ENCODE results near the gene MYD88.

MYD88 gene

DNA sequence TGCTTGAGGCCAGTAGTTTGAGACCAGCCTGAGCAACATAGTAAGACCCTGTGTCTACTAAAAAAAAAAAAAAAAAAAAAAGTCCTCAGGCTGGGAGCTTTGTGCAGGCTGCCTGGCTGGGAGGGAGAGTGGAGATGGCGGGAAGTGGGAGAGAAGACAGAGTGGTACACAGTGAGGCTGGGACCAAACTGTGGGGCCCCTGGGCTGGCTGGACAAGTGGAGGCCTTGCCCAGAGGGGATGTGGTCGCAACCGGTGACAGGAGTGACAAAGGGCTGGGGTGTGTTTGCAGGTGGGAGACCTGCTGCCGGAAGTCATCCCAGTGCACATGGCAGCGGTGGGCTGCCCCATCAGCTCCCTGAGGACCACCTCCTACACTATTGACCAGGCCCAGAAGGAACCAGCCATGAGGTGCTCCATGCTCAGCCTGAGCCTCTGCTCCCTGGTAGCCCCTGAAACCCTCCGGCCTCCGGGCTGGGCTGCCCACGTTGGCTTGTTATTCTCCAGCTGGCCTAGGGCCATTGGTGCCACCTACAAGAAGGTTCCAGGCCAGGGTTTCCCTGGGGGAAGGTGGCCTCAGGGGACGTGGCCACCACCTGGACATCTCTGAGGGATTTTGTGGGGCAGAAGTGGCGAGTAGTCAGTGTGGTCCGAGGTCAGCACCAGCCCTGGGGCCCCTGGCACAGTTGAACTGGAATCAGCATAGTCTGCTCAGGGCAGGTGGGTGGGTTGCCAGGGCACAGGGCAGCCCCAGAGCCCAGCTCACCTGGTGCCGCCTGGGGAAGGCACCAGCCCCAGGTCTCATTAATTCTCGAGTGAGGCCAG, 24.2 kb upstream of the MYD88 start:
- DNase-seq = no peak

DNA sequence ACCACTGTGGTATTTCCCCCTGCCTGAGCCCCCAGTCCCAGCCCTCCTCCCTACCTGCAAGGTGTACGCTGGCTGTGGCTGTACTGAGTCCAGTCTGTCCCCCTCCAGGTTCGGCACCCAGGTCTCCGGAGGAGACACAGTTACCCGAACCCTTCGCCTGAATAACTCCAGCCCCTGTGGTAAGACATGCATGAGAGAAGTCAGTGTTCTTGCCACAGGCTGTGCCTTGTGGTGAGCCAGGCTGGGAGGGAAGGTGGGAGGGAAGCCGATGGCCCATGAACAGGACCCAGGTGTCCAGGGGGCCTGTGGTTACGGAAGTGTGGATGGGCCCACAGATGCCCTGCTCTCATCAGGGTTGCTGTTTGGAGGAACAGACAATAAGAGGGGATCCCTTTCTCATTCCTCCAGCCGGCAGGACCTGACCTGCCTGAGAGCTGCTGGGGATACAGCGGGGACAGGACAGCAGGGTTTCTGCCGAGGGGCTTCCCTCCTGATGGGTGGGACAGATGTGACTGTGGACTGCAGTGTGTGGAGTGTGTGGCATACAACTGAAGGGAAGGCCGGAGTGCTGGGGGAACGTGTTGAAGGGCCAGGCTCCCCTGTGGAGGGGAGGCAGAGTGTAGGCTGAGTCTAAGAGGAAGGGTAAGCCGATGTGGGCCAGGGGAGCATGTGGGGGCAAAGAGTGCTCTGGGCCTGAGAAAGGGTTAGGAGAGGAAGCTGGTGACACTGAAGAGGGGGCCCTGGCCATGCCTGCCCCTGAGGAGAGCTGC, 23.4 kb upstream of the MYD88 start:
- no peak for DNase-seq

DNA sequence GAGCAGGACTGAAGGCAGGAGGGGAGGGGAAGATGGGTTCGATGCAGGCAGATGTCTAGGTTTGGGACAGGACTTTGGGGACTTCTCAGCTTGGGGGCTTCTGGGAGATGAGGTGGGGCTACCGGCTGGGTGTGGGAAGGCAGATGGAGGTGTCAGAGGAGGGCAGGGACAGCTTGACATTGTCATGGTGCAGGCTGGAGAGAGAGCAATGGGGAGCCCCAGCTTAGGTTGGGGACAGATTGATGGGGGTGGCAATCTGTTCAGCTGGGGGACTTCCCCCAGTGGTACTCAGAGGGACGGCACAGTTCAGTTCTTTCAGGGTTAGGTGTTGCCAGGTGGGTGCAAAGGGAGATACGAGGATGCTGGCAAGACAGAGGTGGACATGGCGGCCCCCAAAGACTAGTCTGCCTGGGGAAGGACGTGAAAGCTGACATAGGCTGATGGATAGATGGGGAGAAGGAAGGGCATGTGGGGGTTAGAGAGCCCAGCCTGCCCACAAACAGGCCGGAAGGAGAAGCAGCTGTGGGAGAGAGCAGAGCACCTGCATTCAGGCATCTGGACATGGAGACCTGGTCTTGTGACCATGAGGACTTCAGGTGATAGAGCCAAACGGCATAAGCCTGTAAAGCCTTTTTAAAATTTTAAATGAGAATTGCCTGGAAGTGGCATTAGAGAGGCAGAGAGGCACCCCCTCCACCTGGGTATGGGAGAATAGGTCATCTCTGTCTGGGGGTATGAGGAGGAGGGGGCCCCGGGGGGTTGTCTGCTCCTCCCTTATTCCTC, 22.6 kb upstream of the MYD88 start:
- DNase-seq = no peak

DNA sequence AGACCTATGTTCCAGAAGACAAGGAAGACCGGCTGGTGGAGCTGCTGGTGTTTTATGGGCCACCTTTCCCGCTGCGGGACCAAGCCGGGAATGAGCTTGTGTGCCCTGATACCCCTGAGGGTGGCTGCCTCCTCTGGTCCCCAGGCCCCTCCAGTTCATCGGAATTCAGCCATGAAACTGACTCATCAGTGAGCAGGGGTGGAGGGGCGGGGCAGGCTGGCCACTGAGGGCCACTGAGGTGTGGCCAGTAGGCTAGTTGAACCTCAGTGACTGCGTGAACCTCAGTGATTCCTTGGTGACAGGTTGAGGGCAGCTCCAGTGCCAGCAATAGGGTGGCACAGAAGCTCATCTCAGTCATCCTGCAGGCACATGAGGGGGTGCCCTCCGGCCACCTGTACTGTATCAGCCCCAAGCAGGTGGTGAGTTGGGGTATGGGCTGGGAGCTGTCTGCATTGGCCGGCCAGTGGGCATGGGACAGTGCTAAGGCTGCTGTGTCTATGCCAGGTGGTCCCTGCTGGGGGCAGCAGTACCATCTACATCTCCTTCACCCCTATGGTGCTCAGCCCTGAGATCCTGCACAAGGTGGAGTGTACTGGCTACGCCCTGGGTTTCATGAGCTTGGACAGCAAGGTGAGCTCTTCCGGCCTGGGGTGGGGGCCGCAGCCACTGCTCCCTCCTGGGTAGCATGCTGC, 21.8 kb upstream of the MYD88 start:
- no peak for DNase-seq

DNA sequence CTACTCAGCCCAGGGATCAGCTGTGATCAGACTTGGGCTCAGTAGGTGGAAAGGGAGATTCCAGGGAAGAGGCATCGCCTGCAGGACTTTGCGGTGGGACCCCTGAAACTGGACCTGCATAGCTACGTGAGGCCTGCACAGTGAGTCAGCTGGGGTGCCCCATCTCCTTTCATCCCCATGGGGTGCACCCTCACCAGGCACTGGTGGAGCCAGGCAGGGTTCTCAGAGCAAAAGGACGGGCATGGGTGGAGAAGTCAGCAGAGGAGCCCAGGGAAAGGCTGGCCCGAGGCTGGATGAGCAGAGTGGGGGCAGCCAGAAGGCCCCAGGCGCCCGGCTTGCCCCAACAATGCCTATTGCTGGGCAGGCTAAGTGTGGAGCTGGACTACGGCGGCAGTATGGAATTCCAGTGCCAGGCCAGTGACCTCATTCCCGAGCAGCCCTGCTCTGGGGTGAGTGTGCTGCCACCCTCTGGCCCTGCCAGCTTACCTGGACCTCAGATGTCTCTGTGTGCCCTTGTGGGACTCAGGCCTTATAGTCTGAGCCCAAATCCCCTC, 21.2 kb upstream of the MYD88 start:
- DNase-seq = no peak

DNA sequence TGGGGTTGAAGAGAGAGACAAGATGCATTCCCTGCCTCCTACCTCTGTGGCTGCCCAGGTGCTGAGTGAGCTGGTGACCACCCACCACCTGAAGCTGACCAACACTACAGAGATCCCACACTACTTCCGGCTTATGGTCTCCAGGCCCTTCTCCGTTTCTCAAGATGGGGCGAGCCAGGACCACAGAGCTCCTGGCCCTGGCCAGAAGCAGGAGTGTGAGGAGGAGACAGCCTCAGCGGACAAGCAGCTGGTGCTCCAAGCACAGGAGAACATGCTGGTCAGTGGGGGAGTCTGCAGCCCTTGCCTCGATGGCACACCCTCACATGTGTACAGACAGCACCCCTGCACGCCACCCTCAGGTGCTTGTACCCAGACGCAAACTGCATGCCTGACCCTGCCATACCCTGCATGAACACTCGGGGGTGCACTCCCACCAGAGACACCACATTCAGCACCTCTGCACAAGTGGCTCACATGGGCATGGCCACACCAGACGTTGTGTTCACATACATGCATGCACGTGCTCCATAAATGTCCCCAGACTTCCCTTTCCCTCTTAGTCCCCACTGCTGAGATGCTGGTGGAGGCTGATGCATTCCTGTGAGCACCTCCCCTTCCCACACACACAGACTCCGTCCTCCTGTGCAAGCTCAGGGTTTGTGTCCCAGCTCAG, 20.6 kb upstream of the MYD88 start:
- DNase-seq = peak; percentile 17 to 57

DNA sequence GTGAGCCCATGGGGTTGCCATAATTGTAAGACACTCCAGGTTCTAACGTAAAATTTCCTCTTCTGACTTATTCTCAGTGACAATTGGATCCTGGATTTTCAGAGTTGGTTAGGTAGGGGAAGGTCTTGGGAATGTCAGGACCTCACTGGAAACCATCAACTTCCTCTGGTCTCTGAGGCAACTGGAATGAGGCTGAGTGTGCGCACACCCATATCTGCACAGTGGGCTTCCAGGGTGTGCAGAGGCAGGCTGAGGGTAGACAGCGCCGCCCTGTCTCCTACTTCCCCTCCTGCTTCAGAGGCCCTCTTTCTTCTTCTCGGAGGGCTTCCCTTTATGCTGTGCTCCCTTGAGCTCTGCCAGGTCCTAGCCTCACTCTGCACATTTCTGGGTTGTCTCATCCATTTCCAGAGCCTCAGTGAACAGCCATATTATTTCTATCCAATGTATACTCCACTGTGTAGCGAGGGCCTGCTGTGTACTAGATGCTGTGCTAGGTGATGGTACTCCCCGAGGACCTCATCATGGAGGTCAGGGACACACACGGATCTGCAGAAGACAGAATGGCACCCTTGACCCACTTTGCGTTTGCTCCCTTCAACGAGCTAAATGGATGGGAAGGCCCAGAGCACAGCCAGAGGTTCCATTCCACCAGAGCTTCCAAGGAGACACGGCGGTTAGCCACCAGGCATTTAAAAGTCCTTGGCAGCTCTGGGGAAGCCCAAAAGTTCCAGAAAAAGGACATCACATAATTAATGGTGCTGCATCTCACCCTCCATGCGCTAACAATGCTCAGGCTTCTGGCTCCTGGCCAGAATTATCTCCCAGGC, 19.8 kb upstream of the MYD88 start:
- DNase-seq = no peak

DNA sequence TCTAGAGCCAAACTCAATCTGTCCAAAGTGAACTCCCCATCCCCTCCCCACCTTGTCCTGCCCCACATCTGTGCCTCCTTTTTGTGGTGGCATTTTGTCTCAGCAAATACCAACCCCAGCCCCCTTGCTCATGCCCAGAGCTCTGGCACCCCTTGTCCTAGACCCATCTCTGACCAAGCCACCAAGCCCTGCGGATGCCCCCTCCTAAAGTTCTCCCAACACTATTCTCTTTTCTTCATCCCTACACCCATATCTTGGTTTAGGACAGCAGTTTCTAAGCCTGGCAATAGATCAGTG, 19.3 kb upstream of the MYD88 start:
- DNase-seq = no peak

DNA sequence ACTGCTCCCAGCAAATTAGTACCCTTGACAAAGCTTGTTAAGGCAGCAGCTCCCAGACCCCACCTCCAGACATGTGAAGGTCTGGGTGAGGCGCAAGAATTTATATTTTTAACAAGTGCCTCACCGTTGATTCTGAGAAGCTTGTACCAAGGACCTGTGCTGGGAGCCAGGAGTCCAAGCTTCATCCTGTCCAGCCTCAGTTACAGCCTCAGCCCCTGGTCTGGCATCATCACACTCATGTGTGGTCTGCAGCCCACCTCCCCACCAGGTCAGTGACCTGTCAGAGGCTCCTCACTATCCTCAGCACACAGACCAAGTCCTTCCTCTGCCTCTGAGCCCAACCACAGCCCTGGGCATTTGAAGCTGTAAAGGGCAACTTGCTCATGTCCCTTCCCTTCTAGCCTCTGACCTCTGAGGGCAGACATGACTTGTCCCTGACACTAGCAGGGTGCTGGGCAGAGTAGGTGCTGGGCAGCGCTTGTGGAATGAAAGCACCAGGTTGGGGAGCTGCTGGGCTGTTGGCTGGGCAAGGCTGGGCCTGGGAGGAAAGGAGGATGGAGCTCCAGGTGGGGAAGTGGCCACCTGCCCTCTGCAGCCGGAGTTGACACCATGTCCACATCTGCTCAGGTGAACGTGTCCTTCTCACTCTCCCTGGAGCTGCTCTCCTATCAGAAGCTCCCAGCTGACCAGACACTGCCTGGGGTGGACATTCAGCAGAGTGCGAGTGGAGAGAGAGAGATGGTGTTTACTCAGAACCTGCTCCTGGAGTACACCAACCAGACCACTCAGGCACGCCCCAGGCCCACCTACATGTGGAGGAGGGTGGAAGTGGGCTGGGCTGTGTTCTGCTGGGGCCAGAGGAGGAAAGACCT, 18.4 kb upstream of the MYD88 start:
- no peak for DNase-seq

DNA sequence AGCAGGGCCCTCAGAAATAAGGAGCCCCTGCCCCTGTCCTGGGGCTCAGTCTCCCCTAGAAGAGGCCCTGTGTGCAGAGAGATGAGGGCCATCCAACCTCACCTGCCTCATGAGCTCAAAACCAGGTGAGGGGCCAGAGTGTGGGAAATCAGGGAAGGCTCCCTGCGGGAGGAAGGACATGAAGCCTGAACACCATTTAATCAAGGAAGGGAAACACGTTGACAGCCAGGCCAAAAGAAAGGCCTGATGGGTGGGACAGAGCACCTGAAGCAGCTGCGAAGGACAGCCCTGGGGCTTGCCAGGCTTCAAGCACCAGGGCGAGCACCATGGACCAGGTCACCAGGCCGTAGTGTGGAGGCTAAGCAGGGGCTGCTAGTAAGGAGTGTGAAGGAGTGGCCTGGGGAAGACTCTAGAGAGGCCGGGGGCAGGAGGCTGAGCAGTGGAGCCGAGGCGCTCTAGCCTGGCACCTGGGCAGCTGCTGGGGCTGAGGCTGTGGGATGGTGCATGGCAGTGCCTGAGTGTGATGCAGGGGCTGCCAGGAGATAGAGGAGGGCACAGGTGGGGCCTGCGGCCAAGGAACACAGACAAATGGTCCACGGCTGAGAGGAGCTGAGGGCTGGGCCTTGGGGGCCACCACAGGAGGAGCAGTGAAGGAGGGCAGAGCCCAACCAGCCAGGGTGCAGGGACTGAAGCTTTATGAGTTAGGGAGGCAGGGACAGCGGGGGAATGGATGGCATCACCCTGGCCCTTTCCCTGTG, 17.6 kb upstream of the MYD88 start:
- no peak for DNase-seq

DNA sequence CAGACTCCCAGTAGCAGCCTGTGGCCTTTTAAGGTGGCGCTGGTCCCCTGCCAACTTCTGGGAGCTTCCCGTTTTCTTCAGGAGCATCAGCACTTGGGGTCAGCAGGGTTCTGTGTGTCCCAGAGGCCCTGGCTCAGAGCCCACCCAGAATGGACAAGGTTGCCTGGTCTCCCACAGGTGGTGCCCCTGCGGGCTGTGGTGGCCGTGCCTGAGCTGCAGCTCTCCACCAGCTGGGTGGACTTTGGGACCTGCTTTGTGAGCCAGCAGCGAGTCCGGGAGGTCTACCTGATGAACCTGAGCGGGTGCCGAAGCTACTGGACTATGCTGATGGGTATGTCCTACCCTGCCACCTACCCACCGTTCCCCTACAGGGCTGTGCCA, 17.0 kb upstream of the MYD88 start:
- DNase-seq = no peak

DNA sequence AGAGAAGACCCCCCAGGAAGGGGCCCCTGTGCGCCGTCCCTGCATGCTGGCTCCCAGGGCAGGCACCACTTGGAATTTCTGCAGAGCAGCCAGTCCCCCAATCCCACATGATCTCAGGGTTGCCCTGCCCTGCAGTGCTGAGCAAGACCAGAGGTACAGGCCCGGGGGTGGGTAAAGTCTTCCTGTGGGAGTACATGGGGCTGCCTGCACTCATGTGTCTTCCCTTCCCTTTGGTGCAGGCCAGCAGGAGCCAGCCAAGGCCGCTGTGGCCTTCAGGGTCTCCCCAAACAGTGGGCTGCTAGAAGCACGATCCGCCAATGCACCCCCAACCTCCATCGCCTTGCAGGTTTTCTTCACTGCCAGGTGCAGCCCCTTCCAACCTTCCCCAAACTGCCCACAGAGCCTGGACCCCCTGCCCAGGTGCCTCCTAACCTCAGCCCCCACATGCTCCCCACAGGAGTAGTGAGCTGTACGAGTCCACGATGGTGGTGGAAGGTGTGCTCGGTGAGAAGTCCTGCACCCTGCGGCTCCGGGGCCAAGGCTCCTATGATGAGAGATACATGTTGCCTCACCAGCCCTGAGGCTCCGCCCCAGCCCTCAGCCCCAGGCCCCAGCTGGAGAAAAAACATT, 16.5 kb upstream of the MYD88 start:
- no peak for DNase-seq

DNA sequence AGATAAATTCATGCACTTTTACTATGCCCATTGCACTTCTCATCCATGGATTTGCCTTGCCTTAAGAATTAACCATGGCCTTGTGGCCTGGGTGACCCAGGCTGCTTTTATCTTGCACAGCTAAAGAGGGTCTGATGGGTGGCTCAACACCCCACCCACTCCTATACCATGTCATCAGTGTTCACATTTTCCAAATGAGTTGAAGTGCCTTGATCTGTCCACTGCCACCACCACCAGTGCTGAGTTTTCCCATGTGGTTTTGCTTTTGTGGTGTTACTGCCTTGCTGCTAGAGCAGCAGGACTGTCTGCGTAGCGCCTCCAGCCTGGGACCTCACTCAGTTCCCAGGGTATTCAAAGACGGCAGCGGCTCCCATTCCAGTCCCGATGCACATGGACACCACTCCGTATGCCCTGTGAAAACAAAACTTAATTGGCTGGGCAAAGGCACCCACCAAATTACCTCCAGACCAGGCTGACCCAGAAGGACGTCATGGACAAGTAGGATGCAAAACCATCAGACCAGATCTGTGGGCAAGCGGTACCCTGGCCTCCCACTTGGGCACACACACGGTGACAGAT, 15.7 kb upstream of the MYD88 start:
- DNase-seq = no peak

DNA sequence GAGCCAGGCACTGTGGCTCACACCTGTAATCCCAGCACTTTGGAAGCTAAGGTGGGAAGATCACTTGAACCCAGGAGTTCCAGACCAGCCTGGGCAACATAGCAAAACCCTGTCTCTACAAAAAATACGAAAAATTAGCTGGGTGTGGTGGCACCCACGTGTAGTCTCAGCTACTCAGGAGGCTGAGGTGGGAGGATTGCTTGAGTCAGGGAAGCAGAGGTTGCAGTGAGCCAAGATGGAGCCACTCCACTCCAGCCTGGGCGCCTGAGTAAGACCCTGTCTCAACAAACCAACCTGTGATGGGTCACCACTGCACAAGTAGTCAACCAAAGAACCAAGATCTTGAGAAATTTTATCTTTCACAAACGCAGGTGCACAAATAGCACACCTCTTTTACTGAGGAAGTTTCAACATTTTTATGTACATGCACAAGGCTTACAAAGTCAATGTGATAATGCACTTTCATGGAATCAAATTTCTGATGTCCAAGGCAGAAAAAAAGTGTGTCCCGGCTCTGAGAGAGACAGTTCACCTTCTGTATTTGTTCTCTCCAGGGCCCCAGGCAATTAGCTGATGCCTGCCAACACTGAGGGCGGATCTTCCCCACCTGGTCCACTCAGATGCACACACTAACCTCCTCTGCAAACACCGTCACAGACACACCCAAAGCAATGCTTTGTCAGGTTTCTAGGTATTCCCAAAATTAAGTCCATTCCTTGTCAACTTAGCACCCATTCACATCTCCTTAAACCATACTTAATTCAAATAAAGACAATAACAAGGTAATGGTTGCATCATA, 13.9 kb upstream of the MYD88 start:
- DNase-seq = peak; percentile 34 to 39

DNA sequence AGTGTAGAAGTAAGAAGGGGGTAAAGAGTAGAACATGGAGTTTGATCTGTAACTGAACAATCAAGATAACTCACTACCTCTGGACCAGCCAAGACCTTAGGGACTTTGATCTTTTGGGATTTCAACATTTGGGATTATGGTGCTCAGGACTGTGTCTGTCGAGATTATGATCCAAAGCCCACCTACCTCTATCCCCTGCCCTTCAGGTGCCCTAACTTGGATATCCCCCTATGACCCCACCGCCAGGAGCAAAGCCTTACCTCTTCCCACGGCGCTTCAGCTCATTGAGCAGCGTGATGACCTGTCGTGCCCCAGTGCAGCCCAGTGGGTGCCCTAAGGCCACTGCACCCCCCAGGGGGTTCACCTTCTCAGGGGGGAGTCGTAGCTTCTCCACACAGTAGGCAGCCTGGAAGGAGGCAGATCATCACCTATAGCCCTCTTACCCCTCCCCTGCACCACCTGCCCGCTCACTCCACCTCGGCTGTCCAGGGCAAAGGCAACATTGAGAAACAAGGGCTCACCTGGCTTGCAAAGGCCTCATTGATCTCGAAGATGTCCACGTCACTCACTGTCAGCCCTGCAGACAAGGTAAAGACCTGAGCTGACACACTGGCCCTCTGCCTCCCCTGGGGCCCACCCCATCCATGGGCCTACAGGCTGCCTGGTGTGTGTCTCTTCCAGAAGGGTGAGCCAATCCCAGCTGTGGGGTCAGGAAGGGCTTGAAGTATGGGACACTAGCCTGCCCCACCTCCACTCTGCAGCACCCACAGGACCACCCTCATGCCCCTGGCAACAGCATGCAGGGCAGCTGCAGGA, 12.9 kb upstream of the MYD88 start:
- DNase-seq = no peak

DNA sequence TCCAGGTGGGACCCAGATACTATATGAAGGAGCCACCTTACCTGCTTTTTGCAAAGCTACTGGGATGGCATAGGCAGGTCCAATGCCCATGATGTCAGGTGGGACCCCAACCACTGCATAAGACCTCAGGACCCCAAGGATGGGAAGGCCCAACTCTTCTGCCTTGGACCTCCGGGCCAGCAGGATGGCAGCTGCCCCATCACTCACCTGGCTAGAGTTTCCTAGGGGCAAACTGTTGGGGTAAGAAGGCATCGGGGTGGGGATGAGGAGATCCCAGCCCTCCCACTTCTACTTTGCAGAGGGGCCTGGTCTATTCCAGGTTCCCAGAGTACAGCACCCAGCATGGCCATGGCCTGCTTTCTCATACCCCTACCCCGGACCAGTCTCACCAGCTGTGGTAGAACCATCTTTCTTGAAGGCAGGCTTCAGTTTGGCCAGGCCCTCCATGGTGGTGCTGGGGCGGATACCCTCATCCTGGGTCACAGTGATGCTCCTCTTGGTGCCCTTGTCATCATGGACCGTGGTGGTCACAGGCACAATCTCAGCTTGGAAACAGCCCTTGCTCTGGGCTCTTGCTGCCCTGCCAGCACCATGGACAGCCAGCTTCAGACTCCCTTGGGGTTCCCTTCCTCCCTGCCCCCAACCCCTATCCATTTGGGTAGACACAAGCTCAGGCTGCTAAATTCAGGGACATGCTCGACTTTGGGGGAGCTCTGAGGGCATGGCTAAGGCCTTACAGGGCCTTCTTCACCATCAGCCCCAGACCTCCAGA, 12.2 kb upstream of the MYD88 start:
- DNase-seq = no peak

Measured in NCI-H2081 (cell line).